HepG2 (cell line): ENCODE results near the gene ERFL.

ENCODE experiments used
- AGO1 ChIP-seq: fragments of 200-400 bp; formaldehyde crosslinking; IDR thresholded peaks from 2 replicates; pipeline ENCODE4 v1.6.1; 2017; ENCODE audit warnings: mild to moderate bottlenecking, low read depth, low read length, moderate library complexity; ENCODE audit not compliant: poor library complexity, severe bottlenecking
- CREB1 ChIP-seq, 2 experiments: fragments of 450-650 bp in 1 of 2; IDR thresholded peaks; 2 replicates each; pipeline ENCODE4 v1.6.1; 2016 to 2017; ENCODE audit warnings: control low read depth in 1 of 2, mild to moderate bottlenecking in 1 of 2, missing compliant biosample characterization in 1 of 2, missing genetic modification characterization in 1 of 2
- CTCF ChIP-seq: sonication (generic); formaldehyde crosslinking; IDR thresholded peaks from 2 replicates; pipeline ENCODE4 v1.5.0; 2020; ENCODE audit warnings: mild to moderate bottlenecking, missing genetic modification reagents, moderate library complexity
- EHMT2 ChIP-seq: fragments of 200-600 bp; sonication (generic); IDR thresholded peaks from 2 replicates; pipeline ENCODE4 v1.7.0; 2017; ENCODE audit warnings: antibody characterized with exemption, low read depth, low read length, borderline replicate concordance
- HCFC1 ChIP-seq: fragments of 150-350 bp; IDR thresholded peaks from 2 replicates; pipeline ENCODE4 v1.6.1; 2014; ENCODE audit warnings: low read depth, low read length
- HIVEP1 ChIP-seq: sonication (generic); formaldehyde crosslinking; IDR thresholded peaks from 2 replicates; pipeline ENCODE4 v1.4.0; 2020; ENCODE audit warnings: mild to moderate bottlenecking, missing genetic modification reagents
- HMG20B ChIP-seq: conservative IDR thresholded peaks from 2 replicates; pipeline ENCODE4 v1.6.1; 2016; ENCODE audit warnings: missing genetic modification reagents, missing compliant biosample characterization
- NFE2L2 ChIP-seq: fragments of 150-350 bp; IDR thresholded peaks from 2 replicates; pipeline ENCODE4 v1.6.1; 2014; ENCODE audit warnings: low read length
- POLR2A ChIP-seq, 2 experiments: IDR thresholded peaks; 2 replicates each; pipeline ENCODE4 v1.6.1; 2011; ENCODE audit warnings: low read depth in 2 of 2, low read length in 2 of 2, mild to moderate bottlenecking in 1 of 2, moderate library complexity in 1 of 2; ENCODE audit not compliant: insufficient read depth in 1 of 2
- SMC3 ChIP-seq: IDR thresholded peaks from 2 replicates; pipeline ENCODE4 v1.6.1; 2011; ENCODE audit warnings: low read length, improper control_type of control experiment
- TBL1XR1 ChIP-seq: fragments of 150-350 bp; IDR thresholded peaks from 2 replicates; pipeline ENCODE4 v1.6.1; 2014; ENCODE audit warnings: borderline replicate concordance, low read length; ENCODE audit not compliant: partially characterized antibody
- USF2 ChIP-seq, 2 experiments: sonication (generic) in 1 of 2; formaldehyde crosslinking in 1 of 2; IDR thresholded peaks; 2 replicates each; pipeline versions ENCODE4 v1.5.1 to v1.6.1; 2011 to 2020; ENCODE audit warnings: borderline replicate concordance in 1 of 2, low read depth in 1 of 2, low read length in 1 of 2, mild to moderate bottlenecking in 1 of 2, missing genetic modification reagents in 1 of 2, moderate library complexity in 1 of 2
- ZNF256 ChIP-seq: sonication (generic); formaldehyde crosslinking; conservative IDR thresholded peaks from 2 replicates; pipeline ENCODE4 v1.4.0; 2020; ENCODE audit warnings: missing genetic modification reagents
- ZNF569 ChIP-seq: sonication (generic); formaldehyde crosslinking; IDR thresholded peaks from 2 replicates; pipeline ENCODE4 v1.5.0; 2020; ENCODE audit warnings: mild to moderate bottlenecking, missing genetic modification reagents, moderate library complexity, borderline replicate concordance

GRCh38 chr19:41897820-41898219 lies 30.4 kb downstream of the ERFL start:
- TF ChIP-seq CREB1 (IDR thresholded peaks at IDR 0.05) (no peak), CREB1 (CRISPR knock-in tag; IDR thresholded peaks at IDR 0.05) (no peak), HIVEP1 (CRISPR knock-in tag) (no peak), CTCF (no peak), HMG20B (CRISPR knock-in tag) (no peak), NFE2L2 (no peak), USF2 (IDR thresholded peaks at IDR 0.05; ENCODE audit: low read depth, low read length) (no peak), USF2 (CRISPR knock-in tag; IDR thresholded peaks at IDR 0.05; ENCODE audit: borderline replicate concordance) (no peak), EHMT2 (no peak), ZNF569 (CRISPR knock-in tag) (no peak), ZNF256 (CRISPR knock-in tag) (no peak), SMC3 (no peak), HCFC1 (no peak), TBL1XR1 (no peak), AGO1 (no peak), POLR2A (IDR thresholded peaks at IDR 0.05; ENCODE audit: insufficient read depth in 1 of 2, low read depth in 2 of 2, low read length in 2 of 2) (no peak)
